HL-60/S4 (cell line): Measurements from ENCODE around the gene CDC42EP1.
"Not testable (repeated sequence)": the region's sequence is repeated elsewhere in the genome, so short reads cannot be mapped to it uniquely, and the experiment has no call there.

Experiments
- in situ Hi-C: fragments of 300-500 bp; cut with MboI; formaldehyde crosslinking; loops from 2 replicates; pipeline ENCODE4 v1.14.3; 2022; ENCODE audit warnings: low sequenced_read_pairs

Gene CDC42EP1

DNA sequence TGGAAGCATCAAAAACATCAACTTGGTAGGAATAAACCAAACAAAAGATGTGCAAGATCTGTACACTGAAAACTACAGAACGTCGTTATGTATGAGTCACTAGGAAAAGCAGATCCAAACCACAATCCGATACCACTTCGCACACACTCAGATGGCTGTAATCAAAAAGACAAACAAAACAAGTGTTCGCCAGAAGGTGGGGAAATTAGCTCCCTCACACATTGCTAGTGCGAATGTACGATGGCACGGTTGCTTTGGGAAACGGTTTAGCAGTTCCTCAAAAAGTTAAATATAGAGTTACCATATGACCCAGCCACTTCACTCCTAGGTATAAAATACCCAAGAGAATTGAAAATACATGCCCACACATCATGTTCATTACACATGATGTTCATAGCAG, 26.3 kb upstream of the CDC42EP1 start:
- in situ Hi-C loops = no loop called here

DNA sequence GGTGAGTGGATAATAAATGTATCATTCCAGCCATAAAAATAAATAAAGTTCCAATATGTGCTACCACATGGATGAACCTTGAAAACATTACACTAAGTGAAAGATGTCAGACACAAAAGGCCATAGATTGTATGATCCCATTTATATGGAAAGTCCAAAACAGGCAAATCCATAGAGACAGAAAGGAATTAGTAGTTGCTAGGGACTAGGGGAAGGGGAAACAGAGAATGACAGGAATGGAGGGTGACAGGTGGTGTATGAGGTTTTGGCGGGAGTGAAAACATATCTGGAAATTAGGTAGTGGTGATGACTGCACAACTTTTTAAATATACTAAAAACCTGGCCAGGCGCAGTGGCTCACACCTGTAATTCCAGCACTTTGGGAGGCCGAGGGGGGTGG, 25.8 kb upstream of the CDC42EP1 start:
- in situ Hi-C loops = no loop called here

DNA sequence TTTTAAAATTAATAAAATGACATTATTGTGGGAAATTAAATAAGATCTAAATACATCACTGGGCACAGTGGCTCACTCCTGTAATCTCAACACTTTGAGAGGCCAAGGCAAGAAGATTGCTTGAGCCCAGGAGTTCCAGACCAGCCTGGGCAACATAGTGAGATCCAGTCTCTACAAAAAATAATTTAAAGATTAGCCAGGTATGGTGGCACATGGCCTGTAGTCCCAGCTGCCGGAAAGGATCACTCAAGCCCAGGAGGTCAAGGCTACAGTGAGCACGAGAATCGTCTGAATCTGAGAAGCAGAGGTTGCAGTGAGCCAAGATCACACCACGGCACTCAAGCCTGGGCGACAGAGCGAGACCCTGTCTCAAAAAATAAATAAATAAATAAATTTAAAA, 25.1 kb upstream of the CDC42EP1 start:
- in situ Hi-C loops = no loop called here

DNA sequence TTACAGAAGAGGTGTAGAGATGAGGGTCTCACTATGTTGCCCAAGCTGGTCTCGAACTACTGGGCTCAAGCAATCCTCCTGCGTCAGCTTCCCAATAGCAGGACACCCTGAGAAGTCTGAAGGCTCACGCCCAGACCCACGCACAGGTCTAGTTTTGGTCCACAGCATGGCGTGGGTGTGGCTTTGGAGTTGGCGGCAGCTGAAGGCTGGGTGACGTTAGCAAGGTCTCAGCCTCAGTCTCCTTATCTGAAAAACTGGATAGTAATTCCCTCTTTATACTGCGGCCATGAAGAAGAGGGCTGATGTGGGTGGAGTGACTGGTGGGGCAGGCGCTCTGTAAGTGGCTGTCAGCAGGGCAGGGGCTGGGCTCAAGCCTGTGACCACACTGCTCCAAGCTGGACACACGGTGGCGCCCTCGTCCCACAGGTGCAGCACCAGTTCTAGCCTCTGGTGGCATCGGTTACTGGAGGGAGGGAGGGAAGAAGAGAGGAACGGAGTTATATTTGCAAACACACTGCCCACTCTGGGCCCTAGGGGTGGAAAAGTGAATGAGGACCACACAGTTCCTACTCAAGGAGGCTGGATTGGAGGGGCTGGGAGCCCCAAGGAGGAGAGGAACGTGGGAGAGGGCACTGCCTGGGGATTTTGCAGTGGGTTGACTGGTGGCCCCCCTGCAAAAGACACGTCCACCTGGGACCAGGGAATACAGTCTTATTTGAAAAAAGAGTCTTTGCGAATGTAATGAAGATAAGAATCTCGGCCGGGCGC, 21.5 kb upstream of the CDC42EP1 start:
- in situ Hi-C loops = no loop called here

DNA sequence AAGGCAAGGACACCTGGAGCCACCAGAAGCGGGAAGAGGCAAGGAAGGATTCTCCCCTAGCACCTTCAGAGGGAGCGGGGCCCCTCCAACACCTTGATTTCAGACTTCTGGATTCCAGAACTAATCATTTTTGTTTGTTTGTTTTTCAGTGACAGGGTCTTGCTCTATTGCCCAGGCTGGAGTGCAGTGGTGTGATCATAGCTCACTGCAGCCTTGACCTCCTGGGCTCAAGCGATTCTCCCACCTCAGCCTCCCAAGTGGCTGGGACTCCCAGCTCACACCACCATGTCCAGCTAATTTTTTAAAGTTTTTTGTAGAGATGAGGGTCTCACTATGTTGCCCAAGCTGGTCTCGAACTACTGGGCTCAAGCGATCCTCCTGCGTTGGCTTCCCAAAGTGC, 20.5 kb upstream of the CDC42EP1 start:
- in situ Hi-C loops = not testable (repeated sequence)

DNA sequence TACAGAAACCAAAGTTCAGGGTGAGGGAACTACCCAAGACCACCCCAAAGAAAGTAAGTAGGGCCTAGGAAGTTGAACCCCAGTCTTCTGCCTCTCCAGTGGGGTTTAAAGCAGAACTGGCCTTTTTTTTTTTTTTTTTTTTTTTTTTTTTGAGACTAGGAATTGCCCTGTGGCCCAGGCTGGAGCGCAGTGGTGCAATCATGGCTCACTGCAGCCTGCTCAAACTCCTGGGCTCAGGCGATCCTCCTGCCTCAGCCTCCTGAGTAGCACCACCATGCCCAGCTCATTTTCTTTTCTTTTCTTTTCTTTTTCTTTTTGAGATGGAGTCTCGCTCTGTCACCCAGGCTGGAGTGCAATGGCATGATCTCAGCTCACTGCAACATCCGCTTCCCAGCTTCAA, 17.9 kb upstream of the CDC42EP1 start:
- in situ Hi-C loops = not testable (repeated sequence)

DNA sequence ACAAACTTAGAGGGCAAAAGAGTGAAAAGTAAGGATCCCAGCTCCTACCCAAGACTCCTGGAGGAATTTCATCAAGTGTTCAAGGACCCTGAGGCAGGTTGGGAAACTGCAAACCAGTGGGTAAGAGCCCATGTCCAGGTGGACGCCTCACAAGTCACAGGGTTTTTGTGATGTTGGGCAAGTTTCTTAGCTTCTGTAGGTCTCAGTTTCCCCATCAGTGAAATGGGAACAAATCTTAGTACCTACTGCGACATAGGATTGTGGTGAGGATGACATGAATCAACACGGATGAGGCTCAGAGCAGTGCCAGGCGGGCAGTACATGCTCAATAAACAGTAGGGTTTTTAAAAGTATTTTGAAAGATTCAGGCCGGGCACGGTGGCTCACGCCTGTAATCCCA, 17.3 kb upstream of the CDC42EP1 start:
- in situ Hi-C loops = no loop called here

DNA sequence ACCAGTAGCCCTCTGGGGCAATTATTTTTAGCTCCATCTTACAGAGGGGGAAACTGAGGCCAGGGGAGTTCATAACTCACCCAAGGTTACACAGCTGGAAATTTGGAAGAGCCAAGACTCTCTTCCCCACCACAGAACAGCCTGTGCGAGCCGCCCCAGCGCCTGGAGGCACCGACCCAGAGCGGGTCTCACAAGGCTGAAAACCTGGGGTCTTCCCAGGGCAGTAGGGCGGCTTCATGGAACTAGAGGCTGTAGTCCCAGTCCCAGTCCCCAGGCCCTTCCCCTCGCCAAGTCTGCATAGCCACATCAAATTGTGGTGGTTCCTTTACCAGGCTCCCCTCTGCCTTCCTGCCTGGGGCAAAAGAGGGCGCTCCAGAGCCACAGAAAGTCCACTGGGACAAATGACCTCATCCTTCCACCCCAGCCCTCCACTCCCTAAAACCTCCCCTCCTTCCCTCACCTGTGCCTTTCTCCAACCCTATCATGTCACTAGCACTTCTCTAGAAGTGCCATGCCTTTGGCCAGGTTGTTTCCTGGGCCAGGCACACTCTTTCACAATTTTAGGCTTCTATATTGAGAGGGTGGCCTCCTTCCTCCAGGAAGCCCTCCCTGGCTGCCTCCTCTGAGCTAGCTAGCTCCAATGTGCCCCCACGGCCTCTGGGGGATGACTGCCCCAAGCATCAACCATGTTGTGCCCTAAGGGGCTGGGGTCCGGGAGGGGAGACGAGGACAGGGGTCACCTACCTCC, 15.2 kb upstream of the CDC42EP1 start:
- in situ Hi-C loops = no loop called here

DNA sequence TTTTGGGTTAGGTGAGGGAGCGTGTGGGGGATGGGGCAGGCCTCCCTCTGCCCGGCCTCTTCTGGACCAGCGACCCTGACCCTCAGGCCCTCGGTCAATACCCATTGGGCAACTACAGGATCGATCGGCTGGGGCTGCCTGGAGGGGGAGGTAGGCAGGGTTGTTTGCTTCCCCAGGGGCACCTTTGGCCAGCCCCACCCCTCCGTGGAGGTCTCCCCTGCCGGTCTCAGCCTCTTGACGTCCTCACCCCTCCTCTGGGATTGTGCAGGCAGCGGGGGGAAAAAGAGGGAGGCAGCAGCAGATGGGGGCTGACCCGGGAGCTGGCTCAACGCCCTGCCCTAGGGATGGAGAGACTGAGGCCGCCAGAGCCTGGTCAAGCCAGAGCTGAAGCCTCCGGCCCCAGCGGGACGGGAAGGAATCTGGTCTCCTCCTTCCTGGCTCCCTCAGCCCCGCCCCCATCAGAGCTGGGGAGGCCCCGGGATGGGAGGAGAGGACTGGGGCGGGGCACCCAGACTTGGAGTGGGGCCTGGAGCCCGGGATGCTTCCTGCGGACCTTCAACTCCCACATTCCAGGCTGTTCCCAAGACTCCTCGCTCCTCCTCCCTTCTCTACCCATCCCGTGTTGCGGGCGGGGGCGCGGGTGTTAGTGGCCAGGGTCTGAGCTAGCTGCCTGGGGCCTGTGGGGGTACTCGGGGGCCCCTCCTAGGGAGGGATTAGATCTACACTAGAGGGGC, 14.4 kb upstream of the CDC42EP1 start:
- in situ Hi-C loops = no loop called here

DNA sequence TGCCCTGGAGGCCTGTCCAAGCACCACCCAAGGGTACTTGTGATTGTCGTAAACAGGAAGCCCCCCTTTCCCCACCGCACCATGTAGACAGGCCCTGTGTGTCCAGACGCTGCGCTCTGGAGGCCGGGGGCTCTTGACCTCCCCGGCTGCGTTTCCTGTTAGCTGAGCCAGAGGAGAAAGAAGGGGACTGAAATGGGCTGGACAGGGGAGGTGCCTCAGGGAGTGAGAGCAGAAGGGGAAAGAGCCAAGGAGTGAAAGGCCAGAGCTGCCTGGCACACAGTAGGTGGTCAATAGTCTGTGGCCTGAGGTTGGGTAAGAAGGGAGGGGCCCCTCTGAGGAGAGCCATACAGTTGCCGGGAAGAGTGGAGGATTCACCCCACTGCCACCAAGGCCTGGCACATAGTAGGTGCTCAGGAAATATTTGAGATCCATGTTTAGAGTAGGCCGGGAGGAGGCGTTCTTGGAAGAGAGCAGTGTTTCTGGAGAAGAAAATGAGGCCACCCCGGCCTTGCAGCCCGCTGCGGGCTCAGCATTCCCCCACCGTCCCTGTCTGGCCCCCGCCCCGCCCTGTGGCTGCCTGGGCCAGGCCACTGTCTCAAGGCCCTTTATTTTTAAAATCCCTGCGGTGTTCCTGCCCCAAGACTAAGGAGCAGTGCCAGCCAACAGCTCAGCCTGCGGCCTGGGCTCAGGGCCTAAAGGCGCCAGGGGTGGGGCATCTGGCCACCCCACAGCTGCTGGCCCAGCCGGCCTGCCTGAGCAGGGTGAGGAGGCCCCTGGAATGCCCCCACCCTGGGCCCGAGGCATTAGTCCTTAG, 13.6 kb upstream of the CDC42EP1 start:
- in situ Hi-C loops = no loop called here

DNA sequence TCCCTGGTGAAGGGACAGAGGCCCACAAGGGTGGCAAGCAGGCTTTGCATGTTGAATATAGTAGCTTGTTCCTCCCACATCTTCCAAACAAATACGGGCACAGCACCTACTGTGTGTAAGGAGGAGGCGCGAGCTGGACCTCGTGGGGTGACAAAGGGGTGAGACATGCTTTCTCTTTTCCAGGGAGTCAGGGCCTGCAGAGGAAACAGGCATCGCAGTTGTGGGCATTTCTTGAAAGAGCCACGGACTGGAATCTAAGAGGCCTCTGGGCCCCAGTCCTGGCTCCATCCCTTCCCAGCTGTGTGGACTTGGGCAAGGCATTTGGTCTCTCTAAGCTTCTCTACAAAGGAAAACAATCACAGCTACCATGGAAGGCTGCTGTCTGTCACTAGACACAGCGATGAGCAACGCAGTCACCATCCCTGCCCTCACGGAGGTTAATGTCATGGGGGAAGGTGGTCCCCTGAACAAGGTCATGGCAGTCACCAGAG, 13.0 kb upstream of the CDC42EP1 start:
- in situ Hi-C loops = no loop called here

DNA sequence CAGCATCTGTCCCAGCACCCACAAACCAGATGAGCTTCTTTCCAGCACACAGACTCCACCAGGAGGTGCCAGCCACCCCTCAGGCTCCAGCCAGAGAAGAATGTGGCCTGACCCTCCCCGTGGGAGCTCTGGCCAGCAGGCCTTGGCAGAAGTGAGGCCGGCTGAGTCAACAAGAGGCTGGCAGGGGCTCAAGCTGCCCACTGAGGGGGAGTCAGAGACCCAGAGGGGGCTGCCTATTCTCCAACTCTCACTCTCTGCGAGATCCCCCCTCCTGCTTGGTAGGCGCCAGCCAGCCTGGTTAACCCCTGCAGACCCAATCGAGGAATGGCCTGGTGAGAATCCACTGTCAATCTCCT, 10.6 kb upstream of the CDC42EP1 start:
- in situ Hi-C loops = no loop called here

DNA sequence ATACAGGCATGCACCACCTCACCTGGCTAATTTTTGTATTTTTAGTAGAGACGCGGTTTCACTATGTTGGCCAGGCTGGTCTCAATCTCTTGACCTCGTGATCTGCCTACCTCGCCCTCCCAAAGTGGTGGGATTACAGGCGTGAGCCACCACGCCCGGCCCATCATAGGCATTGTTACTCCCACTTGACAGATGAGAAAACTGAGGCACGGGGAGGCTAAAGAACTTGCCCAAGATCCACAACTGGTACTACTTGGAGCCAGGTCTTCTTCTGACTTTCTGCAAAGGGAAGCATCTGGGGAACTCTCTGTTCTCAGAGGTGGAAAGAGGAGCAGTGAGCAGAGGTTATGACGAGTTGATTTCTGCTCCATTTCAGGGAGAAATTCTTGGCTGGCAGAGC, 9.4 kb upstream of the CDC42EP1 start:
- in situ Hi-C loops = not testable (repeated sequence)

DNA sequence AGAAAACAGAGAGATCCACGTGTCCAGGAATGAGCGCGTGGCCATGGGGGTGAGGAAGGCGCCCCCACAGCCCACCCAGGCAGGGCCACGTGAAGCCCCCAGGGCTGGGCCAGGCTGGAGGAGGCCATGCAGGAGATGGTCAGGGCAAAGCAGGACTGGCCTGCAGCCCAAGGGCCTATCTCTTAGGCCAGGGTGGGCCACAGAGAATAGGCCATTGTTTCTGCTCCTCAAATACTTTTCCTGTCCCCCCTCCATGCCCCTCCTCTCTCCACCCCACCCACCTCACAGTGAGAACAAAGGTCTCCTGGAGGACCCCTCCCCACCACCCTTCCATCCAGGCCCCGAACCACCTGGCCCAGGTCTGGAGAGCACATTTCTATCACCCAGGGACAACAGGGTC, 8.3 kb upstream of the CDC42EP1 start:
- in situ Hi-C loops = no loop called here

DNA sequence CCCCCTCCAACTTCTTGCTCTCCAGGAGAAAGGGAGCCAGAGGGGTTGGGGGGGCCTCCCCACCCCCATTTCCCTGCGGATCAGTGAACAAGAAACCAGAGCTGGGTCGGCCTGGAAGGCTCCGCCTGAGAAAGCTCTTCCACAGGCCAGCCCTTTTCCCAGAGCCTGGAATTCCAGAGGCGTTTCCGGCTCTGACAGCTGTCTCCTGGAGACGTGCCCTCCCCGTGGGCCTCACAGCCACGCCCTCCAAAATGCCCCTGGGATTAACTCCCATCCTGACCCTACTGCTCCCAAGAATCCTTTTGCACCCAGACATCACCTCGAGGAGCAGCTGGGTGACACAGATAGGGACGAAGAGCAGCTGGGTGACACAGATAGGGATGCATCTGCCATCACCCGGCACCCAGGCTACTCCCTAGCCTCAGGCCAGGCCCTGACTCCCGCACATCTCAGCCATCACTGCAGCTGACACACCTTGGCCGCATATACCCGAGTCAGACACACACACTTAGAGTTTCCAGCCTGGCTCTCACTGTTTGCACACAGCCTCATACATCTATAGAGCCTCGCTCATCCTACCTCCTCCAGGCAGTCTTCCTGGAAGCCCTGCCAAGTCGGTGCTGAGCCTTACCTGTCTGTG, 7.6 kb upstream of the CDC42EP1 start:
- in situ Hi-C loops = no loop called here

DNA sequence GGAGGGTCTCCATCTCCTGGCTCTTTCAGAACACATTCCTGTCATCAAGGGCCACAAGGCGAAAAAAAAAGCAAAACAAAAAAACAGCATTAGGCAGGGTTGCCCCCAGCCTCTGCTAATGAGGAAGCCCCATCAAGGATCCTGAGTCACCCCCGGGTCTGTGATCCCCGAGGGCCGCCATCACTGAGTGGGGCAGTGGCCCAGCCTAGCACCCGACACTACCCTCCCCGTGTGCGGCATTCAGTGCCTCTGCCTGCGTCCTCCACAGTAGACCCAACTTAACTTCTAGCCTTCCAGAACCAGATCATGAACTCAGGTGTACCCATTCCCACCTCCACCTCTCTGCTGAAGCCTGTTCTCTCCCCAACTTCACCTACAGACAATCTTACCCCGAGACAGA, 6.6 kb upstream of the CDC42EP1 start:
- in situ Hi-C loops = no loop called here

DNA sequence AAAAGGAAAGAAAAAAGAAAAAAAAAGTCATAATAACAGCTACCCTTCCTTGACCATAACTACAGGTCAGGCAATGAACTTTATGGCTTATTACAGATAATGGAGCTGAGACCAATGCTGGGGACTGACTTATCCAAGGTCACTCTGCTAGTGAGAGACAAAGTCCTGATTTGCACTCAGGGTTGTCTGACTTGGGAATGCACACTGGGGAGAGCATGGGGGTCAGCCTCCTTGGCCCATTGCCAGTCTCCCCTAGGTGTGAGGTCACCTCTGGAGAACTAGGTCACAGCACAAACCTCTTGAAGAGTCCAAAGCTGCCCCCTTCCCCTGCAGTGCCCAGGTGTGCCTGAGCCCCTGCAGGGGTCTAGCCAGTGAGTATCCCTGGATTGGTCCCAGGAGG, 5.3 kb upstream of the CDC42EP1 start:
- in situ Hi-C loops = no loop called here

DNA sequence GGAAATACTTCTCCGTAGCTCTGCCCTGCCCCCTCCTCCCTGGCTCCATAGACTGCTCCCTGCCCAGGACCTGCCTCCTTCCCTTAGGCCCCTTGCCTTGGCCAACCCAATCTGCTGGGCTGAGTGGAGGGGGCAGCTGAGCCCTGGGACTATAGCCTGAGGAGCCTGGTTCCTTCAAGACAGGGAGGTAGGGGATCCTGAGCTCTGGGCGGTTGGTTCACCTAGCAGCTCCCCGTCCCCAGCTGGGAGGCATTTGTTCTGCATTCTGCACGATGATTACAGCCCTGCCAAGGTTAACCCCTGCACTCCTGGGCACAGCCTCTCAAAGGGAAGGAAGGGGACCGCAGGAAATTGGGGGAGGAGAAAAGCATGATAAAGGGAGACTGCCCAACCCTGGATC, 3.6 kb upstream of the CDC42EP1 start:
- in situ Hi-C loops = no loop called here

DNA sequence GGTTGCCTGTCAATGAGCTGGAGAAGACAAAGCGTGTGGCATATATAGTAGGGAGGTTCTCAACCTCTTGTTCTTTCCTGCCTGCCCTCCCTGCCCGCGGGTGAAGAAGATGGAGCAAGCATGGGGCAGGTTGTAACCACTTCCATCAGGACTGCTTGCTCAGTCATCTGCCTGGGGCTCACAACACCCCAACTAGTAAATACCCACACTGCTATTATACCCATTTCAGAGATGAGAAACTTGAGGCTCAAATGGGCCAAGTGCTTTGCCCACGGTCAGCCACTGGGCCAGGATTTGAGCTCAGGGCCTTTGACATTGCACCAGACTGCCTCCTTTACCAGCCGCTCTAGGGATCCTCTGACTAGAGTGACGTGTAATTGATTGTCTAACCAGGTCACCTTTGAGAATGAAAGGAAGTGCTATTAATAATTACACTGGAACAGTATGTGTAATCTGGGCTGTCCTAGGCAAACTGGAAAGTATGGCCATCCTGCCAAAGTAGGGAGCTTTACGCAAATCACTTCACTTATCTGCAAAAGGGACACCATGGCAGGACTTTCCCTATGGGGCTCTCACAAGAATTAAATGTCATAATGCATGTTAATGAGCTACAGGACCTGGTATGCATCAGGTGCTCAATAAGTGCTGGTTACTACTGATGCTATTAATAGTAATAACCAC, 2.8 kb upstream of the CDC42EP1 start:
- in situ Hi-C loops = no loop called here

DNA sequence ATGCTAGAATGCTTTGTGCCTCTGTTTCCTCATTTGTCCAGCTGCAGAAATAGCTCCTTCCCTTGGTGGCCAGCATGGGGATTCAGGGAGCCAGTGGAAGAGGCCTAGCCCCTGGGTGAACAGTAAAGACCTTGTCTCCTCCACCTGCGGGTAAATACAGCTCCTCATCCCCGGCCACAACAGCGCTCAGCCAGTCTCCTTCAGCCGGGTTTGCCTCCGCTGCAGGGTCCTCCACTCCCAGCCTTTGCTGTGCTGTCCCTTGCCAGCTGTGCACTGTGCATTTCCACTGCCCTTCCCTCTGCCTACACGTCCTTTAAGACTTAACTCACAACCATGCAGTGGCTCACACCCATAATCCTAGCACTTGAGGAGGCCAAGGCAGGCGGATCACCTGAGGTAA, 1.5 kb upstream of the CDC42EP1 start:
- in situ Hi-C loops = no loop called here
